GM12865 (cell line): Measurements from ENCODE around the gene RPLP2.

ENCODE experiments used
- DNase-seq: peaks from one replicate; pipeline ENCODE4 v3.0.0; 2010; ENCODE audit warnings: low read depth
- H3K4me3 ChIP-seq: 2 replicates; pipeline ENCODE4 v1.5.1; 2011; ENCODE audit warnings: mild to moderate bottlenecking, low read depth, low read length, control low read depth
- CTCF ChIP-seq: IDR thresholded peaks from 2 replicates; pipeline ENCODE4 v1.5.1; 2011; ENCODE audit warnings: low read length, control low read depth, low read depth, inconsistent platforms; ENCODE audit not compliant: insufficient read depth; ENCODE audit errors: missing control alignments

Gene RPLP2

GRCh38 chr11:861105-861479 lies 51.3 kb downstream of the RPLP2 start:
- no peak for DNase-seq
- TF ChIP-seq CTCF: no peak
- H3K4me3 ChIP-seq: no peak overlapping the region

GRCh38 chr11:862081-862661 lies 52.4 kb downstream of the RPLP2 start:
- H3K4me3 ChIP-seq: no peak overlapping the region
- no peak for DNase-seq
- TF ChIP-seq CTCF: no peak
